Measurements from ENCODE around the gene AIF1L.

DNA sequence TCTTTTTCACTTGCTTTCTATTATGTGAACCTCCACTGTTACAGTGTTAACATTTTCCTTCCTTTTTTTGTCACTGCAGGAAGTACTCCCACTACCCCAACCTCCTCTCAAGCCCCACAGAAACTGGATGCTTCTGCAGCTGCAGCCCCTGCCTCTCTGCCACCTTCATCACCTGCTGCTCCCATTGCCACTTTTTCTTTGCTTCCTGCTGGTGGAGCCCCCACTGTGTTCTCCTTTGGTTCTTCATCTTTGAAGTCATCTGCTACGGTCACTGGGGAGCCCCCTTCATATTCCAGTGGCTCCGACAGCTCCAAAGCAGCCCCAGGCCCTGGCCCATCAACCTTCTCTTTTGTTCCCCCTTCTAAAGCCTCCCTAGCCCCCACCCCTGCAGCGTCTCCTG is 47.9 kb downstream of the AIF1L start:
- TF ChIP-seq, protein P1, sequence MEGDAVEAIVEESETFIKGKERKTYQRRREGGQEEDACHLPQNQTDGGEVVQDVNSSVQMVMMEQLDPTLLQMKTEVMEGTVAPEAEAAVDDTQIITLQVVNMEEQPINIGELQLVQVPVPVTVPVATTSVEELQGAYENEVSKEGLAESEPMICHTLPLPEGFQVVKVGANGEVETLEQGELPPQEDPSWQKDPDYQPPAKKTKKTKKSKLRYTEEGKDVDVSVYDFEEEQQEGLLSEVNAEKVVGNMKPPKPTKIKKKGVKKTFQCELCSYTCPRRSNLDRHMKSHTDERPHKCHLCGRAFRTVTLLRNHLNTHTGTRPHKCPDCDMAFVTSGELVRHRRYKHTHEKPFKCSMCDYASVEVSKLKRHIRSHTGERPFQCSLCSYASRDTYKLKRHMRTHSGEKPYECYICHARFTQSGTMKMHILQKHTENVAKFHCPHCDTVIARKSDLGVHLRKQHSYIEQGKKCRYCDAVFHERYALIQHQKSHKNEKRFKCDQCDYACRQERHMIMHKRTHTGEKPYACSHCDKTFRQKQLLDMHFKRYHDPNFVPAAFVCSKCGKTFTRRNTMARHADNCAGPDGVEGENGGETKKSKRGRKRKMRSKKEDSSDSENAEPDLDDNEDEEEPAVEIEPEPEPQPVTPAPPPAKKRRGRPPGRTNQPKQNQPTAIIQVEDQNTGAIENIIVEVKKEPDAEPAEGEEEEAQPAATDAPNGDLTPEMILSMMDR (conservative IDR thresholded peaks at IDR 0.05; ENCODE audit: low read length): no peak
- no peak for TF ChIP-seq EZH2phosphoT487 (IDR thresholded peaks at IDR 0.05; ENCODE audit: borderline replicate concordance, low read depth, low read length)

All from OCI-LY7 (cell line).